ENCODE measurements around the gene HLA-A.

HLA-A gene

DNA sequence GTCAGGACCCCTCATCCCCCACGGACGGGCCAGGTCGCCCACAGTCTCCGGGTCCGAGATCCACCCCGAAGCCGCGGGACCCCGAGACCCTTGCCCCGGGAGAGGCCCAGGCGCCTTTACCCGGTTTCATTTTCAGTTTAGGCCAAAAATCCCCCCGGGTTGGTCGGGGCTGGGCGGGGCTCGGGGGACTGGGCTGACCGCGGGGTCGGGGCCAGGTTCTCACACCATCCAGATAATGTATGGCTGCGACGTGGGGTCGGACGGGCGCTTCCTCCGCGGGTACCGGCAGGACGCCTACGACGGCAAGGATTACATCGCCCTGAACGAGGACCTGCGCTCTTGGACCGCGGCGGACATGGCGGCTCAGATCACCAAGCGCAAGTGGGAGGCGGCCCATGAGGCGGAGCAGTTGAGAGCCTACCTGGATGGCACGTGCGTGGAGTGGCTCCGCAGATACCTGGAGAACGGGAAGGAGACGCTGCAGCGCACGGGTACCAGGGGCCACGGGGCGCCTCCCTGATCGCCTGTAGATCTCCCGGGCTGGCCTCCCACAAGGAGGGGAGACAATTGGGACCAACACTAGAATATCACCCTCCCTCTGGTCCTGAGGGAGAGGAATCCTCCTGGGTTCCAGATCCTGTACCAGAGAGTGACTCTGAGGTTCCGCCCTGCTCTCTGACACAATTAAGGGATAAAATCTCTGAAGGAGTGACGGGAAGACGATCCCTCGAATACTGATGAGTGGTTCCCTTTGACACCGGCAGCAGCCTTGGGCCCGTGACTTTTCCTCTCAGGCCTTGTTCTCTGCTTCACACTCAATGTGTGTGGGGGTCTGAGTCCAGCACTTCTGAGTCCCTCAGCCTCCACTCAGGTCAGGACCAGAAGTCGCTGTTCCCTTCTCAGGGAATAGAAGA is 978 bp downstream of the HLA-A start:
- peak; percentile 30 for ATAC-seq

GRCh38 chr6:29945281-29945820 is 3.0 kb downstream of the HLA-A start:
- no peak for ATAC-seq
- TF ChIP-seq ISL1 (CRISPR knock-in tag; IDR thresholded peaks at IDR 0.05) (no peak), ZFP3 (CRISPR knock-in tag; IDR thresholded peaks at IDR 0.05) (no peak), CSDC2 (CRISPR knock-in tag; IDR thresholded peaks at IDR 0.05) (no peak), ARNTL (CRISPR knock-in tag; IDR thresholded peaks at IDR 0.05; ENCODE audit: borderline replicate concordance, low read depth) (no peak), OSR1 (CRISPR knock-in tag; IDR thresholded peaks at IDR 0.05) (no peak), ZNF70 (CRISPR knock-in tag; IDR thresholded peaks at IDR 0.05) (no peak), ZNF8 (CRISPR knock-in tag; IDR thresholded peaks at IDR 0.05) (no peak), PATZ1 (CRISPR knock-in tag; IDR thresholded peaks at IDR 0.05; ENCODE audit: borderline replicate concordance) (no peak), ZFP30 (CRISPR knock-in tag; IDR thresholded peaks at IDR 0.05) (no peak), BACH2 (CRISPR knock-in tag; IDR thresholded peaks at IDR 0.05; ENCODE audit: borderline replicate concordance) (no peak), ESRRG (CRISPR knock-in tag; IDR thresholded peaks at IDR 0.05) (no peak), CSRNP3 (CRISPR knock-in tag; IDR thresholded peaks at IDR 0.05) (no peak), PPARA (CRISPR knock-in tag; IDR thresholded peaks at IDR 0.05; ENCODE audit: borderline replicate concordance) (no peak), CREB5 (CRISPR knock-in tag; IDR thresholded peaks at IDR 0.05; ENCODE audit: low read depth) (no peak), TOX (CRISPR knock-in tag; IDR thresholded peaks at IDR 0.05; ENCODE audit: borderline replicate concordance) (no peak), RARB (CRISPR knock-in tag; IDR thresholded peaks at IDR 0.05) (no peak), ZNF565 (CRISPR knock-in tag; conservative IDR thresholded peaks at IDR 0.05; ENCODE audit: low read depth) (no peak)
- TF ChIP-seq, protein P1, sequence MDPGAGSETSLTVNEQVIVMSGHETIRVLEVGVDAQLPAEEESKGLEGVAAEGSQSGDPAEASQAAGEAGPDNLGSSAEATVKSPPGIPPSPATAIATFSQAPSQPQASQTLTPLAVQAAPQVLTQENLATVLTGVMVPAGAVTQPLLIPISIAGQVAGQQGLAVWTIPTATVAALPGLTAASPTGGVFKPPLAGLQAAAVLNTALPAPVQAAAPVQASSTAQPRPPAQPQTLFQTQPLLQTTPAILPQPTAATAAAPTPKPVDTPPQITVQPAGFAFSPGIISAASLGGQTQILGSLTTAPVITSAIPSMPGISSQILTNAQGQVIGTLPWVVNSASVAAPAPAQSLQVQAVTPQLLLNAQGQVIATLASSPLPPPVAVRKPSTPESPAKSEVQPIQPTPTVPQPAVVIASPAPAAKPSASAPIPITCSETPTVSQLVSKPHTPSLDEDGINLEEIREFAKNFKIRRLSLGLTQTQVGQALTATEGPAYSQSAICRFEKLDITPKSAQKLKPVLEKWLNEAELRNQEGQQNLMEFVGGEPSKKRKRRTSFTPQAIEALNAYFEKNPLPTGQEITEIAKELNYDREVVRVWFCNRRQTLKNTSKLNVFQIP (CRISPR knock-in tag; IDR thresholded peaks at IDR 0.05; ENCODE audit: borderline replicate concordance, low read depth), result no peak

More for the DNA sequence above, 978 bp downstream of the HLA-A start:
- no peak for TF ChIP-seq TOX (CRISPR knock-in tag; IDR thresholded peaks at IDR 0.05; ENCODE audit: borderline replicate concordance)
- TF ChIP-seq RARB (CRISPR knock-in tag; IDR thresholded peaks at IDR 0.05), result no peak
- TF ChIP-seq ESRRG (CRISPR knock-in tag; IDR thresholded peaks at IDR 0.05), result no peak
- no peak for TF ChIP-seq ARNTL (CRISPR knock-in tag; IDR thresholded peaks at IDR 0.05; ENCODE audit: borderline replicate concordance, low read depth)
- no peak for TF ChIP-seq BACH2 (CRISPR knock-in tag; IDR thresholded peaks at IDR 0.05; ENCODE audit: borderline replicate concordance)

GRCh38 chr6:29946223-29947076 is 4.1 kb downstream of the HLA-A start:
- no peak for ATAC-seq
- TF ChIP-seq ZNF70 (CRISPR knock-in tag; IDR thresholded peaks at IDR 0.05) (peak; percentile 94), CSDC2 (CRISPR knock-in tag; IDR thresholded peaks at IDR 0.05) (no peak)

Measured in SK-N-SH treated with all-trans-retinoic acid at 6 μM for 48 hours (cell line).